HG03565 (cell line): ENCODE data around the gene OPCML.

ENCODE experiments used
- ATAC-seq: cut with Tn5 transposase; IDR thresholded peaks from one replicate; pipeline ENCODE4 v1.9.1; 2021; ENCODE audit warnings: mild to moderate bottlenecking, moderate library complexity; ENCODE audit not compliant: unreplicated experiment

Gene OPCML

DNA sequence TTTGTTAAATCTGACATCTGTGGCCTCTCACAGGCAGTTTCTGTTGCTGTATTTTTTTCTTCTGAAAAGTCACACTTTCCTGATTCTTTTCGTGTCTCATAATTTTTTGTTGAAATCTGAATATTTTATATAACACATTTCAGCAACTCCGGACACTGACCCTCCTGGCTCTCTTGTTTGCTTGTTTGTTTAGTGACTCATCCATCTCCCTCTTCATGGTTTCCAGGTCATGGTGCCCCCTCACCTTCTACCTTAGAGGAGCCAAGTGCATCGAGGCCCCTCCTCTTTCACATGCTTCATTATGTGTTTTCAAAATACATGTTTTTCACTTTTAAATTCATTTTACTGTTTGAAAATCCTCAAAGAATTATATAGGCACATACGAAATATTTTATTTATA, 562.4 kb downstream of the OPCML start:
- no peak for ATAC-seq

DNA sequence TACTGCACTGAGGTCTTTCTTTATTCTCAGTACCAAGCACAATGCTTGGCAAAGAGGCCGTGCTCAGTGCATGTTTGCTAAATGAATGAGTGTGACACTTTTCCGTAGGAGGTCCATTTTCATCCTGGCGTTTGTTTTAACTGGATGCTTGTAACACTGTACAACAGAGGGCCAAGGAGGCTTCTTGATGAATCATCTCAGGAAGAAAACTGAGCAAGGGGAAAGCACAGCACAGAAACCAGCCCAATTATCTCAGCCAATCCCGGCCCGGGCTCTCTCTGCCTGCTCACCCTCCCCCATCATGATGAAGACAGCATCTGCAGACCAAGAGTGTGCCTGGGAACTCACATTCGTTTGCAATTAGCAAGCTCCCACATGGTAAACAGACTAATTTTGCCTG, 570.3 kb downstream of the OPCML start:
- ATAC-seq, result no peak

DNA sequence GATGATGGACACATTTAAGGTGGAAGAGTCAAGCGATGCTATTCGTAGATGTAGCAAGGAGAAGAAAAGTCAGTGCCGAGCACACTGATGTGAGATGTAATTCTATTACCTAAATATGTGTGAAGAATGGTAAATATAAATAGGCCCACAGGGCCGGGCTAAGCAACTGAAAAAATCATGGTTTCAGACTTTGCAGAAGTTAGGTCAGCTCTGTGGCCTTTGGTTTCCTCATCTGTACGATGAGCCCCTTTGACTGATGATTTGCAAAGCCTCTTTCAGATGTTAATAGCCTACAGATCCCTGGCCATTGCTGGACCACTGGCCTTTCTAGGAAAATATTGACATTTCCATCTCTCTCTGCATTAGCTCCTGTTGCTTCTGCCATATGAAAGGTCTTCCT, 570.8 kb downstream of the OPCML start:
- no peak for ATAC-seq

DNA sequence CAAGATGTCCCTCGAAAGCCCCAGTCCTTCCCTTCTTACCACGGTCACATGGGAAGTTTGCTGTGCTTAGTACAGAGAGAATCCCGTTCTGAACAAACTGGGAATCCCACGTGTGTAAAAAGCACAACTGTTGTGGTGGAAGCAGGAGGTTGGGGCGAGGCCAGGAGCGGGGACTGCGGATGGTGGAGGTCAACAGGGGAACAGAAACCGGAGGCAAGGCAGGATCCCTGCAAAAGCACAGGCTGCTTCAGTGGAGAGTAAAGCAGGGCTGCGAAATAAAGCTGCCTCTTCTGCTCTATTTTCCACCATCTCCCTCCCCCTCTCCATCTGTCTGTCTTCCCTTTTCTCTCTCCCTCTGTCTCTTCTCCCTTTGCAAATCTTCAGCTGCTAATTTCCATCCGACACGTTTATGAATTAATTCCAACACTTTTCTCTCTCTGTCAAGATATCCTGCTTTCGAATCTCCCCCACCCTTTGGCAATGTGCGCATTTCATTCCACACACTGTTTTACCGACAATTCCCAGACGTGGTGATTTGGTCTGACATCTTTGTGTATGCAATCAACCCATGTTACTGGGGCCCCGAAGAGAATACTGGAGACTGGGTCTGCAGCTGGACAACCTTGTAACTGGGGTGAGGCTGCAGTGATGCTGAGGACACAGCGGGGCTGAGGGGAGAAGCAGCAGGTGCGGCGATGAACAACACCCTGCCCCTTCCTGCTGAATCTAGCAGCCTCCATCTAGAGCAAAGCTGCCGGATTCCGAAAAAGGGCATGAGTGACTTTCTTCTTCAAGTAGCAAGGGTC, 571.8 kb downstream of the OPCML start:
- no peak for ATAC-seq

DNA sequence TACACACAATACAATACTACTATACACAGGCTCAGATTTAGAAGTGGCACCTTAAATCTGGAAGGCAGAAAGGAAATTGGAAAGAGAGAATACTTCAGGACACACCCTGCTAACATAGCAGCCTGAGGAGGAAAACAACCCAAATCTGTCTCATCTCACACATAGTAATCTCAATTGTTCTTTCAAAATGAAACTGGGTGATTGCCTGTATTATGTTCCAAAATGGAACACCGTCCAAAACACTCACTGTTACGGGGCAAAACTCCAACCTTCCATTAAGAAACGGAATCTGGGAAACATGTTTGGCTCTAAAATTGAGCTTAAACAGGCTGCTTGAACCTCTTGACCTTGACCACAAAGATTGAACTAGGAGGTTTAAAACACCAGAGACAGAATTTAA, 572.6 kb downstream of the OPCML start:
- ATAC-seq, result no peak

DNA sequence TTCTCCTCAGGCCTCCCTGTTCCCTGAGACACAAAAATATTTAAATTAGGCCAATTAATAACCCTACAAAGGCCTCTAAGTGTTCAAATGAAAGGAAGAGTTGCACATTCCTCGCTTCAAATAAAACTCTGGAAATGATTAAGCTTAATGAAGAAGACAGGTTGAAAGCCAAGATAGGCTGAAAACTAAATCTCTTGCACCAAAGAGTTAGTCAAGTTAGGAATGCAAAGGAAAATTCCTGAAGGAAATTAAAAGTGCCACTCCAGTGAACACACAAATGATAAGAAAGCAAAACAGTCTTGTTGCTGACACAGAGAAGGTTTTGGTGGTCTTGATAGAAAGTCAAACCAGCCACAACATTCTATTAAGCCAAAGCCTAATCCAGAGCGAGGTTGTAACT, 574.4 kb downstream of the OPCML start:
- no peak for ATAC-seq

DNA sequence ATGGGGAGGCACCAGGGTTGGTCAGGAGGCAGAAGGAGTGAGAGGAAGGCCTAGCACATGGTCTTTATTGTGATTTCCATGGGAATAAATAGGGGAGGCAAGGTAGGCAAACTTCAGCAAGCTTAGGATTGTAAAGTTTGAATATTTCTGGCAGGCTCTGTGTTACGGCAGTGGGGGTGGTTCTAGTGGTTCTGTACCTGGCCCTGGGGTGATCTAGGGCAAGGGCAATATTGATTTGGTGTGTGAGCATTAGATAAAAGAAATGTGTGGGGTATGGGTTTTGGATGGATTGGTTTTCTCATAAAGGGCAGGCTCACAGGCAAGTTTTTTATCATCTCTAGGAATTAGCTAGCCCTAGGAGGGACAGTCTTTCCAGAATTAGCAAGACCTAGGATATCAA, 584.0 kb downstream of the OPCML start:
- ATAC-seq, result no peak

DNA sequence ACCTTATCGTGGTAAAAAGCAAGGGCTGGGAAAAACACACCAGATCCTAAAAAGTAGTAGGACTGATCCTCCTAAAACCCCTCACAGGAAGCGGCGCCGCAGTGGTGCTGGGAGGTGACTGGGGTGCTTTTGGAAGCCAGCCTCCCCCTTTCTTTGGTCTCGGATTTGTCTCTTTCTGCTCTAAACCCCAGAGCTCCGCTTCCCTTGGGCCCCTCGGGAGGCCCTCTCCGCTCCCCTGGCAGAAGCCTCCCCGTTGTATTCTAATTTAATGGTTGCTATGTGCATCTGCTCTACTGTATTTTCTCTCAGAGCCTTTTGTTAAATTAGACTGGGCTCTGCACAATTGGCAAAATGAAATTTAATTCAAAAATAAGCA, 587.7 kb downstream of the OPCML start:
- ATAC-seq, result no peak

DNA sequence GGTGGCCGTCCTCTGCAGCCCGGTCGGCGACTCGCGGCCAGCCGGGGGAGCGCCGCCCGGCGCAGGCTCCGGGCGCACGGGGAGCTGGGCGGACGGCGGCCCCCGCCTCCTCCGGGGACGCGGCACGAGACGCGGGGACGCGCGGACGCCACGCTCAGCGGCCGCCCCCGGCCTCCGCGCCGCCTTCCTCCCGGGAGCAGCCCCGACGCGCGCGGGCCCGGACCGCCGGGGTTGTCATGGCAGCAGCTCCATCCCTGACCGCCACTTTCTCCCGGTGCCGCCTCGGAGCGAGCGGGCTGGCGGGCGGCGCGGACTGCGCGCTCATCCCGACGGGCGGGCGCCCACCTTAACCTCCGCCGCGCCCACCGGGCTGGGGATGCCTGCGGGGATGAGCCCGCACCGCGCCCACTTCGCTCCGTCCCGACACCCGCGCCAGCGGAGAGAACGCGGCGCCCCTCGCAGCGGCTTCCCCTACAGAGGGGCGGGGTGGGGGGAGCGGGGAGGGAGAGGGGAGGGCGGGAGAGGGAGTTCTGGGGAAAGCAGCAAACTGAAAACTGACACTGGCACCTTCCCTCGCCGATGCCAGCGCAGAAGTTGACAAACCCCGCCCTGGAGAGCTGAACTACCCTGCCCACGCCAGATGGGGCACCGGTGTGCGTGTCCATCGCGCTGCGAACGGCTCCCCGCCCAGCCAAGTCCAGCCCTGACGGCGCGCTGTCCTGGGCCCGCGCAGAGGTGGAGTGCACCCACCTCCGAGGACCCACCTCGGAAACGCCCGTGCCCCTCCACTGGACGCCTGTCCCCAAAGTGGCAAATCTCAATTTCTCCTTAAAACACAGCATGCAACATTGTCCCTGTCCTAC, 588.4 kb downstream of the OPCML start:
- ATAC-seq, result no peak

DNA sequence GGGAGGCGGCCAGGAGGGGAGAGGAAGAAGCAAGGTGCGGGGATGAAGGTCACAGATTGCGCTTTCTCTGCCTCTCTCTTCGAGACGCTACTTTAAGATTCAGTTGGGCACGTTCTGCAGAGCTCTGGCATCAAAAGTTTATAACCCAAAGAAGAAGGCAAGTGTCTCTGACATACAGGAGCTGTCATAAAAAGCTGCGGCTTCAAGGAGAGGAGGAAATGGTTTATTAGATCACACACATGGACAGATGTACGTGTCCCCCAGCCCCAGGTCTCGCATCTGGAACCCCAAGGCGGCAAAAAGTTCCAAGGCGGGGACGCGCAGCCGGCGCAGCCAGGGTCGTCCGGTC, 589.0 kb downstream of the OPCML start:
- no peak for ATAC-seq

DNA sequence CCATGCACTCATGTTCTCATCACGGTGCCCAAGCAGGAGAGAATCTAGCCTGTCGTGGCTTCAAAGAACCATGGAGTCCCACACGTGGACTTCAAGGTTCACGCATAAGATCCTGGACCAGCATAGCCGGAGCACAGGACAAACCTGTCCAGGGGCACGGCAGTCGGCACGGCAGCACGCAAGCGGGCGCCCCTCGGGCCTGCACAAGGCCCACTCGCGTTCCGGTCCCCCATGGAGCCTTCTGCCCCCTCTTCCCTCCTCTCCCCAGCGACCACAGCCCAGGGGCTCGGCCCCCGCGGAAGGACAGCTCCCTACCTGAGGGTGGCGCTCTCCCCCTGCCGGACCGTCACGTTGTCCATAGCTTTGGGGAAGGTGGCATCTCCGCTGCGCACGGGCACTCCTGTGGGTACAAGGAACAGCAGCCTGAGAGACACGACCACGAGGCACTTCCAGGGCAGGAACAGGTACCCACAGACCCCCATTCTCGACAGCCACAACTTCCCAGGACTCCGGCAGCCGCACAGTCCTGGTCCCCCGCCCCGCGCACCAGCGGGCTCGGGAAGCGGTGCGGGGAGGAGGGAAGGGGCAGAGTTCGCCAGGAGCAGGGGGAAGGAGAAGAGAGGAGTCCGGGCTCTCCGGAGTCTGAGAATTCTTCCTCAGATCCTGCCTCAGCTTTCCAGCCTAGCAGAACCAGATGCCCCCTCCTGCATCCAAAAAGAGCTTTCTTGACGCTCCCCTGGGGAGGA, 589.5 kb downstream of the OPCML start:
- no peak for ATAC-seq

DNA sequence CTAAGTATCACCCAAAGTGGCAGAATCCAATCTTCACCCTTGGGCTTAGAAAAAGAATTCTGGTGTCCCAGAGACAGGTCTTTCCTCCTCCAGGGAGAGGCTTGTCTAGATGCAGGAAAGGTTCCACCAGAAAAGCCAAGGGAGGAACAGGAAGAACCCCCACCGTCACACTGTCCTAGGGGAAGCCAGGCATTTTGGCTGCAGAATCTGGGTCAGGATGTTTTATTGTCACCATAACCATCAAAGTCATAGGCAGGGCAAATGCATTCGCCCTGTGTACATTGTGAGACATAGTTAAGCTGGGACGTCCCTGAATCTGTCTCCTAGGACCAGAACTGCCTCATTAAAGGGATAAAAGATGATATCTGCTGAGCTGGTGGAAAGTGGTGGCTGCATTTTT, 590.5 kb downstream of the OPCML start:
- no peak for ATAC-seq

DNA sequence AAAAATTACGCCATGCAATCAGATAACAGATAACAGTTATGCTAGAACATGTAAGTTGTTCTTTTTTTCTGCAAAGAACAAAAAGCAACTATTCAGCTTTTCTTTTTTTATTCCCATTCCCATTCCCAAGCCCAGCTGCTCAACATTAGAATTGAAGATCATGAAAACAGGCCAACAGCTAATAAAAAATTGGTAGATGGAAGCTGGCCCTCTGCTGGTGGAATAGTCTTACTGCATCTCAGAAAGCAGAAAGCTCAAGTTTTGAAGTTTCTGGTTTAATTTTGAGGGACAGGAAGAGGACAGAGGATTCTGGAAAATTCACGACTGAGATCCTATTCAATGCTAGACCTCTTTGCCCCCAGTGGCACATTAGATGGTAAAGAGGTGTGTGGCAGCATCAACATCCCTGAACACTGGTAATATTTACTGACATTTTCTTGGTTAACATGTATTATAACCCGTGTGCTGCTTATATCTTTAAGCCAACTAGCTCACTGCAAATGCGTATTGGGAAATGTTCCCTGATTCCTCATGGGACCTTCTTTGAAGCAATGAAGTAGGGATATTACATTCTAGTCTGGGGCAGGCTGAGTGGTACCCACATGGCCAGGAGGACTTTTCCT, 591.2 kb downstream of the OPCML start:
- no peak for ATAC-seq

DNA sequence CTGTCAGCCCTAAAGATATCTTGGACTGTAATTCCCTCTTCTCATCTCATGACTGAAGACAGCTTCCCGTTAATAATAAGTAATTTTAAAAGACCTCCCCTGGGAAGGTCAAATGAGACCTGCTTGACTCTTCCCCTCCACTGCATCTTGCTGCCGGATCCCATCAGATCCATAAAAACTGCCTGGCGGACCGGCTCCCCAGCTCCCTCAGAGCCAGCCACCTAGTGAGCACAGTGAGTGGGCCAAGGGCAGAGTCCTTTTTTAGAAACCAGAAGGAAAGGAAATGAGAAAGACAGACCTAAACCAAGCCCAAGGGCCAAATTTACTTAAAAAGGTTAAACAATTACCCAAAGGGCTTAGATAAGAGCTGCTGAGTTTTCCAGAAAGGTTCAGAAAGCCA, 595.3 kb downstream of the OPCML start:
- no peak for ATAC-seq

DNA sequence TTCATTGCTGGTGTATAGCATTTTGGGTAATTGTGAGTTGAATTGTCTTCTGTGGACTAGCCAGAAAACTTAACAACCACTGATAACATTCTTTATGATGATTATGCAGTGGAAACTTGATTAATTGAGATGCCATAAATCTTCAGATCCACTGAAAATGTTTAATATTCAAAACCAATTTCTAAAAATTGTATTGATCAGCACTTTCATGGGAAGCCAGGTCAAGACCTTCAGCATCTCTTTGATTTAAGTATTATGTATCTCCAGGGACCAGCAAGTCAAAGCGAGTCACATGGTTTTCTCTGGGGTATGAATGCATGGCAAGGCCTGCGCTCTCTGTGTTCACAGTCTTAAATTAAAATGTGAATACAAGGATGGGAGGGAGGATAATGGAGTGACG, 596.9 kb downstream of the OPCML start:
- no peak for ATAC-seq

DNA sequence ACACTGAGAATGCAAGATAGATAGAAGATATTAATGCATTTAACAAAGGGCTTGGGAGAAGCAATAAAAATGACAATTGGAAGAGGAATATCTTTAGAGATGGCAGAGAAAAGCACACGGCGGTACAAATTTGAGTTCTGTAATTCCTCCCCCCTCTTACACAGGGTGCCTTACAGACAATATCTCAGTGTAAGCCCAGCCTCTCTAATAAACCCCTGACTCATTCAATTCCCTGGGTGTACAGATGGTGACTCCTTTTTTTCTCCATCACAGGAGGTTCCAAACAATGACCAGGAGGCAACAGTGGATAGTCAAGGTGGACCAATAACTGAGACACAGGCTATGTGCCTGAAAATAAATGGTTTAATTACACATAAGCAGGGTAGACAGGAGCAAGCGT, 598.6 kb downstream of the OPCML start:
- ATAC-seq, result no peak

DNA sequence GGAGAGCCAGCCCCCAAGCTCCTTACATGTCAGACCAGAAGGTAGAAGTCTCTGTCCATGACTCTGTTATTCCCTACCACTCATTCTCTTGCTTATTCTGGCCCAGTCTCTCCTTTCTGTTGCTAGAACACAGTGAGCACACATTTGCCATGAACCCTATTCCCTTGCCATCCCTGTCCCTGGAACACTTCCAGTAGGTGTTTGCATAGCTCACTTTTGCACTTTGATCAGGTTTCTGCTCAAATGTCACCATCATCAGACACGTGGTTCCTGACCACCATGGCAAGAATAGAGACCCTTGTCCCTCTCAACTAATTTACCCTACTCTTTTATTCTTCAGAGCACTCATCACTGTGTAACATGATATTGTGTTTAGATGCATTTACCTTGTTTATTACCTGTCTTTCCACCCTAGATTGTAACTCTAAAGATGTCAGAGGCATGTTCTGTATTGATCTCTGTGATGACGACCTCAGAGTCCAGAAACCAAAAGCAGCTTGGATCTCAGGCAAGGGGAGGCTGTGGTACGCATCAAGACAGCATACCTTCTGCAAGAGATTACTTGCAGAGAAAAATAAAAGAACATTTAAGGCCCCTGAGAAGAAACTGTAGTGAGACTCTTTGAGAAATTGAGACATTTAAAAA, 606.4 kb downstream of the OPCML start:
- ATAC-seq, result no peak

DNA sequence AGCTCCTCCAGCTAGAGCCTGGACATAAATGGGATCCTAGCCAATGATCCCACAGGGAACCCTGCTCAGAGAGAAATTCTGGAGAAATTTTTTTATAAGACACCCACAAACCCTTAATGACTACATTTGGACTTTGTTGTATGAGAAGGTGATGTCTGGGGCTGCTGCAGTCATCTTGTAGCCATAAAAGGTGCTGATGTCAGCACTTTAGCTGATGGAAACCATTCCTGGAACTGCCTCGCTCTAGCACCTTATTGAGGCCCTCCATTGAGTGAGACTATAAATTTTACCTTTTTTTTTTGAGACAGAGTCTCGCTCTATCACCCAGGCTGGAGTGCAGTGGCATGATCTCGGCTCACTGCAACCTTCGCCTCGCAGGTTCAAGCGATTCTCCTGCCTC, 610.7 kb downstream of the OPCML start:
- ATAC-seq, result no peak

DNA sequence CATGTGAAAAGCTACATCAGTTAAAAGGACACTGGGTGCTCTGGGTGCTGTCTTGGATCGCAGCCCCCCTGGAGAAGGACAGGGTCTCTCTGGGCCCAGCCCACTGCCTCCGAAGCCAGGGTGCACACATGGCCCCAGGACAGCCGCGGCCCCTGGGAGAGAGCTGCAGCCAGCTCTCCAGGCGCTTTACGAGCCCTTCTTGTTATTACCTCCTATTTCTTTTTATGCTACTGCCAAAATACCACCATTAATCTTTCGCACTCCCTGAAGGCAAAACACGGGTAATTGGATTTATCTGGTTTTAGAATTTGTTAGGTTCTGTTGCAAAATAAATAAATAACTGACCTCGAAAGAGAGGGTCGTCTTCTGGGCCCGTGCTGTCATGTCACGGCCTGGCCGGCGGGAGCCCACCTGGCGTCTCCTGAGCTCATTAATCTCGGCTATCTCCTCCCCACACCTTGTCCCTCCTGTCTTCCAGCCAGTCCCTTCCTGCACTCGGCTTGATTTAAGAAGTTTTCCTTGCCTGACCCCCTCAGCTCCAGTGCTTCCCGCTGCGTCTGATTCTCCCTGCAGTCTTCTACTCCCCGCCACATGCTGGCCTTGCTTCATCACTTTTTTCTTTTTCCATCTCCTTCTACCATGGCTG, 611.7 kb downstream of the OPCML start:
- no peak for ATAC-seq

DNA sequence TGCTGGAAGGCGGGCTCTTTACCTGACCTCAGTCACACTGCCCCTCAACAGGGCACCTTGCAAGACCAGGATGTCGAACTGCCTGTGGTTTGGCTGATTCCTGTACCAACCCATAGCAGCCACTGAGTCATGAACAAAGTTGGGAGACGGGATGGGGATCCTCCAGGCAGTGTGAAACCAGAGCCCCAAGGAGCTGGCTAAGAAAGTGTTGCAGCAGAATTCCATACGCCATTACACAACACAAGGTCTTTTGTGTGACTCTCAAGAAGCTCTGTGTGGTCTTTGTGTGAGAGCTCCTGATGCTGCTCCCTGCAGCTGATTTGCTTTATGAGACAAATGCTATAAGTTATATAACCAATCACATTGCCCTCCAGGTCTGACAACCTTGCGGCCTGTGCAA, 617.7 kb downstream of the OPCML start:
- no peak for ATAC-seq
